Breast epithelium (tissue), 4 donors: ENCODE data around the gene GRIN1. TPM values are rescaled to one million over a fixed set of nuclear protein-coding genes. Genes with fewer than 3 reads are reported as not detected.
A peak's percentile ranks its signal among the peaks of the same experiment; 100 is the strongest.

ENCODE experiments used
- DNase-seq, 2 donors: peaks; one replicate each; pipeline ENCODE4 v3.0.0-alpha.2; 2019; ENCODE audit warnings: low spot score in 2 of 2
- H3K27ac ChIP-seq, 2 donors: fragments of 200-600 bp; sonication (generic) in 1 of 2; one replicate each; pipeline ENCODE4 v1.5.1; 2016 to 2019; ENCODE audit warnings: mild to moderate bottlenecking in 1 of 2
- H3K27me3 ChIP-seq, 2 donors: fragments of 200-600 bp; sonication (generic) in 1 of 2; one replicate each; pipeline versions ENCODE4 v1.5.1 to v1.6.0; 2017 to 2019; ENCODE audit warnings: control low read depth in 1 of 2, mild to moderate bottlenecking in 1 of 2
- H3K36me3 ChIP-seq: fragments of 200-600 bp; one replicate; pipeline ENCODE4 v1.5.1; 2019
- H3K4me1 ChIP-seq, 2 donors: fragments of 200-600 bp; sonication (generic); one replicate each; pipeline ENCODE4 v1.5.1; 2016 to 2019; ENCODE audit warnings: control low read depth in 1 of 2
- H3K4me3 ChIP-seq, 3 donors: fragments of 200-600 bp; sonication (generic); 1 replicate in 2 of 3; 2 replicates in 1 of 3; pipeline ENCODE4 v1.5.1; 2016 to 2019; ENCODE audit warnings: mild to moderate bottlenecking in 3 of 3, moderate library complexity in 2 of 3
- H3K9me3 ChIP-seq, 2 donors: fragments of 200-600 bp; sonication (generic) in 1 of 2; one replicate each; pipeline ENCODE4 v1.5.1; 2016 to 2019; ENCODE audit warnings: control low read depth in 1 of 2
- CTCF ChIP-seq, 3 donors: fragments of 450-650 bp; IDR thresholded peaks; one replicate each; pipeline ENCODE4 v1.5.1; 2016 to 2017; ENCODE audit warnings: antibody characterized with exemption in 3 of 3, mild to moderate bottlenecking in 3 of 3, moderate library complexity in 3 of 3
- POLR2A ChIP-seq: fragments of 450-650 bp; IDR thresholded peaks from one replicate; pipeline ENCODE4 v1.6.1; 2016; ENCODE audit warnings: antibody characterized with exemption, mild to moderate bottlenecking, moderate library complexity
- POLR2AphosphoS5 ChIP-seq, 3 donors: sonication (generic); formaldehyde crosslinking; IDR thresholded peaks; one replicate each; pipeline ENCODE4 v1.6.1; 2017; ENCODE audit warnings: antibody characterized with exemption in 3 of 3
- intact Hi-C: fragments of 100-400 bp; cut with DNase I; formaldehyde crosslinking; loops from one replicate; pipeline ENCODE4 v1.15.1; 2023; ENCODE audit warnings: low total_unique reads
- total RNA-seq, 3 donors: library from RNA; depleted of rRNA; stranded (reverse); fragments of >200 nt; gene quantifications; one replicate each; pipeline ENCODE4 v1.1.0, GENCODE V29; 2016

GRIN1 gene
- total RNA-seq, 3 donors from 2014 or later = 1.3 to 1.9 TPM; not detected in 1

- no peaks in the 10 kb centered on the region for H3K36me3 ChIP-seq
- H3K4me1 ChIP-seq = peaks cover 21 to 33% of the 10 kb centered on the region in 2 donors
- no peaks in the 10 kb centered on the region for H3K9me3 ChIP-seq
- TF ChIP-seq POLR2A (no peak), POLR2AphosphoS5 (IDR thresholded peaks at IDR 0.05) (peak in 2 of 3 donors; percentile 59 to 77)
- peaks cover 11 to 22% of the 10 kb centered on the region in 2 donors for H3K27me3 ChIP-seq
- DNase-seq = peak; percentile 87 to 89
- peak overlapping the region; percentile 64 to 81 for H3K27ac ChIP-seq
- intact Hi-C loops = no loop called here
- H3K4me3 ChIP-seq = peak overlapping the region in 2 of 3 donors; percentile 14 to 45
These were observed 34.2 kb downstream of the GRIN1 start for GRCh38 chr9:137172901-137173795.

- Histone ChIP-seq H3K27me3 (peaks cover 5 to 14% of the 10 kb centered on the region in 2 donors), H3K4me3 (peak overlapping the region in 2 of 3 donors; percentile 14 to 45), H3K4me1 (peaks cover 17 to 24% of the 10 kb centered on the region in 2 donors), H3K36me3 (no peaks in the 10 kb centered on the region), H3K9me3 (no peaks in the 10 kb centered on the region), H3K27ac (peak overlapping the region; percentile 64 to 81)
- DNase-seq = no peak
- no peak for TF ChIP-seq POLR2A
- no peak for TF ChIP-seq CTCF (IDR thresholded peaks at IDR 0.05)
- TF ChIP-seq POLR2AphosphoS5 (IDR thresholded peaks at IDR 0.05) = no peak
- intact Hi-C loops = no loop called here
These were observed 35.1 kb downstream of the GRIN1 start for GRCh38 chr9:137173796-137174664.

GRCh38 chr9:137174722-137175293 is 35.9 kb downstream of the GRIN1 start:
- Histone ChIP-seq H3K27ac (peak overlapping the region in 1 of 2 donors; percentile 81), H3K4me1 (peaks cover 16 to 17% of the 10 kb centered on the region in 2 donors), H3K9me3 (no peaks in the 10 kb centered on the region), H3K36me3 (no peaks in the 10 kb centered on the region), H3K27me3 (peaks cover under 1 to 7% of the 10 kb centered on the region in 2 donors), H3K4me3 (no peak overlapping the region)
- intact Hi-C loops = no loop called here
- no peak for TF ChIP-seq POLR2A
- no peak for TF ChIP-seq POLR2AphosphoS5 (IDR thresholded peaks at IDR 0.05)
- TF ChIP-seq CTCF (IDR thresholded peaks at IDR 0.05) = no peak
- no peak for DNase-seq

- Histone ChIP-seq H3K9me3 (no peaks in the 10 kb centered on the region), H3K27ac (peak overlapping the region in 1 of 2 donors; percentile 81), H3K4me1 (peaks cover 11 to 17% of the 10 kb centered on the region in 2 donors), H3K4me3 (no peak overlapping the region), H3K27me3 (peaks cover 0 to under 1% of the 10 kb centered on the region in 2 donors), H3K36me3 (no peaks in the 10 kb centered on the region)
- TF ChIP-seq POLR2A (no peak), POLR2AphosphoS5 (IDR thresholded peaks at IDR 0.05) (no peak), CTCF (IDR thresholded peaks at IDR 0.05) (no peak)
- intact Hi-C loops = no loop called here
- DNase-seq = no peak
These were observed 36.5 kb downstream of the GRIN1 start for GRCh38 chr9:137175345-137175961.
